Measurements from ENCODE around the gene BRIX1. TPM values are rescaled to one million over a fixed set of nuclear protein-coding genes. Genes with fewer than 3 reads are reported as not detected.

Gene BRIX1
- total RNA-seq, 2 experiments from 2014 or later: 77.3 to 78.8 TPM

DNA sequence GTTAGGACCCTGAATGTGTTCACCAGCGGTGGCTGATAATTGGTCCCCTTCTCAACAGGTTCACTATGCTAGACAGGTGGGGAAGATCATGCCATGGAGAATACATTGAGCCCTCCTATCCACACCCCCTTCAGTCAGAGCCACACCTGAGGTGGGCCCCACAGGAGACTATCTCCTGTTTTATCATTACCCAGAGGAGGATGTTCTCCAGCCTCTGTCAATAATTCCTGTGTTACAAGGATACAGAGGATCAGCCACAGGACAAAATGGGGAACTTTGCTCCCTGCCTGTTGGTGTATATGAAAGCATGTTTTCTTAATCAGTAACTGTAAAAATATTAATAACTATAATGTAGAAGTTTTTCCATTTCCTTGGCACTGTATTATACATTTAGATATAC, 26.1 kb upstream of the BRIX1 start:
- H3K36me3 Mint-ChIP-seq (ENCODE audit: low read depth): no peaks in the 10 kb centered on the region
- no peaks in the 10 kb centered on the region for H3K9me3 Mint-ChIP-seq
- TF ChIP-seq, protein P1, sequence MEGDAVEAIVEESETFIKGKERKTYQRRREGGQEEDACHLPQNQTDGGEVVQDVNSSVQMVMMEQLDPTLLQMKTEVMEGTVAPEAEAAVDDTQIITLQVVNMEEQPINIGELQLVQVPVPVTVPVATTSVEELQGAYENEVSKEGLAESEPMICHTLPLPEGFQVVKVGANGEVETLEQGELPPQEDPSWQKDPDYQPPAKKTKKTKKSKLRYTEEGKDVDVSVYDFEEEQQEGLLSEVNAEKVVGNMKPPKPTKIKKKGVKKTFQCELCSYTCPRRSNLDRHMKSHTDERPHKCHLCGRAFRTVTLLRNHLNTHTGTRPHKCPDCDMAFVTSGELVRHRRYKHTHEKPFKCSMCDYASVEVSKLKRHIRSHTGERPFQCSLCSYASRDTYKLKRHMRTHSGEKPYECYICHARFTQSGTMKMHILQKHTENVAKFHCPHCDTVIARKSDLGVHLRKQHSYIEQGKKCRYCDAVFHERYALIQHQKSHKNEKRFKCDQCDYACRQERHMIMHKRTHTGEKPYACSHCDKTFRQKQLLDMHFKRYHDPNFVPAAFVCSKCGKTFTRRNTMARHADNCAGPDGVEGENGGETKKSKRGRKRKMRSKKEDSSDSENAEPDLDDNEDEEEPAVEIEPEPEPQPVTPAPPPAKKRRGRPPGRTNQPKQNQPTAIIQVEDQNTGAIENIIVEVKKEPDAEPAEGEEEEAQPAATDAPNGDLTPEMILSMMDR (IDR thresholded peaks at IDR 0.05): no peak

DNA sequence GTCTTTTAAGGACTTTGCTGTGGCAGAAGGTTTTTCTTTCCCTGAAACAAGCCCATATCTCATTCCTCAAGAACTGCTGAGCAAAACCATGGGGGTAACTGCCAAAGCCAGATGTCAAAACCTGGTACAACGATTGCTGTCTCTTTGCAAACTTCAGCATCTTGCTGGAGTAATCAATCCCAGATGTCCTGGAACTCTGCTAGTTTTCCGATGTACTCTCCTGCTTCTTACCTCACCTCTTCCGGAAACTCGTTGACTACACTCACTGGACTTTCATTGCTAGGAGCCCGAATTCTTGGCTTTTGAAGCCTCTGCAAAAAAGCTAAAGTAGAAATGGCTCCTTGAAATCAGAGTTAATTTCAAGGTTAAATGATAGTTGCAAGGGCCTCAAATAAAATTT, 23.5 kb upstream of the BRIX1 start:
- TF ChIP-seq, protein P1 (IDR thresholded peaks at IDR 0.05): no peak
- Mint-ChIP-seq H3K27ac (no peak overlapping the region), H3K27me3 (no peaks in the 10 kb centered on the region), H3K4me3 (no peak overlapping the region), H3K9me3 (no peaks in the 10 kb centered on the region), H3K36me3 (ENCODE audit: low read depth) (no peaks in the 10 kb centered on the region), H3K4me1 (ENCODE audit: low read depth) (no peaks in the 10 kb centered on the region)
- DNase-seq (no peak), ATAC-seq (no peak)
- CTCF ChIA-PET: interaction anchor here (2.3 kb wide), 1 partner anchor 405 kb away, joined by 10 read pairs; no protein-coding TSS in a partner anchor
- intact Hi-C loops (cut with micrococcal nuclease): no loop called here
- POLR2A ChIA-PET: interaction anchor here (1.4 kb wide), 1 partner anchor 20 kb away, joined by 5 read pairs; no protein-coding TSS in a partner anchor

More for the DNA sequence above, 26.1 kb upstream of the BRIX1 start:
- ChIA-PET POLR2A (no interaction called here), CTCF (interaction anchor here (2.6 kb wide), 1 partner anchor 9 kb away, joined by 7 read pairs; no protein-coding TSS in a partner anchor)
- H3K4me3 Mint-ChIP-seq: no peak overlapping the region
- peaks cover 1% of the 10 kb centered on the region for H3K27me3 Mint-ChIP-seq
- no peaks in the 10 kb centered on the region for H3K4me1 Mint-ChIP-seq (ENCODE audit: low read depth)
- intact Hi-C loops (cut with micrococcal nuclease): no loop called here
- DNase-seq: no peak
- no peak overlapping the region for H3K27ac Mint-ChIP-seq
- no peak for ATAC-seq

DNA sequence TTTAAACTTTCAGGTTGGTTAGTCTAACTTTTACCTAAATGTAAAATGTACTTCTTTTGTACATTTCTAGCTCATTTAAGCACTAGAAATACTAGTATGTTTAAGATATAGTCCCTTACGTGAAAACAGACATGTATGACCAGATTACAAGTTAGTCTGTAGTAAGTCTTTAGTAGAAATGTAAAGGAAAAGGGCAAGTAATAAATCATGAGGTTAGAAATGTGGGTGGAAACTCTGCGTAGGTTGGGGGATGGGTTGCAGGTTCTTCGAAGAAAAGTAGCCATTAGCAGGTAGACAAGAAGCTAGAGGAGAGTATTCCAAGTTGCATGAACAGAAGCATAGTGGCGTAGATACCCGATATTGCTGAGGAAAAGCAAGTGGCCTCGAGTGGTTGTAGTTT, 23.1 kb upstream of the BRIX1 start:
- CTCF ChIA-PET: interaction anchor here (1.6 to 2.3 kb wide), 3 partner anchors 11 to 406 kb away, joined by 5 to 10 read pairs (median 8); no protein-coding TSS in a partner anchor
- intact Hi-C loops (cut with micrococcal nuclease): no loop called here
- H3K27me3 Mint-ChIP-seq: no peaks in the 10 kb centered on the region
- ATAC-seq (no peak), DNase-seq (no peak)
- no peaks in the 10 kb centered on the region for H3K9me3 Mint-ChIP-seq
- POLR2A ChIA-PET: interaction anchor here (0.6 to 1.4 kb wide), 2 partner anchors 19 to 43 kb away, joined by 3 to 5 read pairs; no protein-coding TSS in a partner anchor
- no peaks in the 10 kb centered on the region for H3K4me1 Mint-ChIP-seq (ENCODE audit: low read depth)
- H3K27ac Mint-ChIP-seq: no peak overlapping the region
- H3K4me3 Mint-ChIP-seq: no peak overlapping the region
- TF ChIP-seq, protein P1 (IDR thresholded peaks at IDR 0.05): no peak
- no peaks in the 10 kb centered on the region for H3K36me3 Mint-ChIP-seq (ENCODE audit: low read depth)

DNA sequence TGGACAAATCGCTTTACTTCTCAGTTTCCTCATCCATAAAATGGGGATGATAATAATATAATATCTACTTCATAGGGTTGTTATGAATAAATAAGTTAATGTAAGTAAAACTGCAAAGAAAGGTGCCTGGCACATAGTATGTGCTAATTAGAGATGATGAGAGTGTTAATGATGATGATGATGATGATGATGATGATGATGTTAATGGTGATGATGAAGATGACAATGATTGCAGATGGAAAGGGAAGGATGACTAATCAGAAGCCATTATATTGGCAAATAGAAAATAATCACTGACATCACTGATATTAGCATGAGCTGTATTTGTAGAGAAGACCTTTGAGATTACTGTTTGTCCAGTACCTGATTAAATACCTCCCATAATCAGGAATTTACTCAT, 20.8 kb upstream of the BRIX1 start:
- DNase-seq (no peak), ATAC-seq (no peak)
- TF ChIP-seq, protein P1 (IDR thresholded peaks at IDR 0.05): no peak
- no peak overlapping the region for H3K27ac Mint-ChIP-seq
- H3K9me3 Mint-ChIP-seq: no peaks in the 10 kb centered on the region
- no peaks in the 10 kb centered on the region for H3K27me3 Mint-ChIP-seq
- H3K36me3 Mint-ChIP-seq (ENCODE audit: low read depth): no peaks in the 10 kb centered on the region
- POLR2A ChIA-PET: no interaction called here
- CTCF ChIA-PET: no interaction called here
- H3K4me3 Mint-ChIP-seq: no peak overlapping the region
- H3K4me1 Mint-ChIP-seq (ENCODE audit: low read depth): no peaks in the 10 kb centered on the region
- intact Hi-C loops (cut with micrococcal nuclease): loop anchor here (5.0 kb wide), 1 partner anchor 407 kb away; no protein-coding TSS in a partner anchor

DNA sequence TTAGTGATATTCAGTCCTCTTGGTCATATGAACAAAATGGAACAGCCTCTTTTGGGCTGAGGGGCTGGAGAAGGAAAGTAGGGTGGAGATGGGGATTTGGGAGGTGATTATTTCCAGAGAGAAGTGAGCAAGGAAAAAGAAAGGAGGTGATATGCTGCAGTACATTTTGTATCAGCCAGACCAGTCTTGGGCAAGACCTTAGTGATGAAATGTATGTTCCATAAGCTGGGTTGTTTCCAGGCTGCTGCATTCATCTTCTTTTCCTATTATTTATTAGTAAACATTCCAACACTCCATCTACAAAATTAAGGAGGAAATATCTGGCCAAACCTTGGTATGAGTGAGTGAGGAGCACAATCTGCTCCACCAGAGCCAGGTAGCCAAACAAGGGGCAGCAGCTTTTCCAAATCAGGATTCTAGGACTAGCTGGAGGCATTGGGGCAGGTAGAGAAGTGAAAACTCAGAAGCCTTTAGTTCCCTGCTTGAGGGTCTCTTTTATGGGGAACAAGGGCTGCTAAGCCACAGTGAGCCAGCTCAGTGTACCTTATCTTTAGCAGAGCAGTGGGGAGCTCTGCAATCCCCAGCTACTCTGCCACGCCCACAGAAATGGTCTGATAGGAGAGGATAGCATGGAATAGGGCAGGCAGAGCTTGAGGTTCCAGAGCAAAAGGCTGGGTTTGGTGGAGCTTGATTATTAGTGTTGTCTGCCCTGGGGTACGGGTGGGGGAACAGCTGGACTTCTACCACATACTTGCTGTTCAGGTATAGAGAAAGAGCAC, 19.7 kb upstream of the BRIX1 start:
- Mint-ChIP-seq H3K27ac (no peak overlapping the region), H3K36me3 (ENCODE audit: low read depth) (no peaks in the 10 kb centered on the region), H3K9me3 (no peaks in the 10 kb centered on the region), H3K4me1 (ENCODE audit: low read depth) (no peaks in the 10 kb centered on the region), H3K27me3 (no peaks in the 10 kb centered on the region), H3K4me3 (no peak overlapping the region)
- CTCF ChIA-PET: interaction anchor here (0.8 to 1.6 kb wide), 2 partner anchors 14 to 410 kb away, joined by 3 to 4 read pairs; no protein-coding TSS in a partner anchor
- no peak for ATAC-seq
- TF ChIP-seq, protein P1 (IDR thresholded peaks at IDR 0.05): no peak
- POLR2A ChIA-PET: interaction anchor here (0.9 kb wide), 1 partner anchor 18 kb away, joined by 3 read pairs; no protein-coding TSS in a partner anchor
- no peak for DNase-seq
- intact Hi-C loops (cut with micrococcal nuclease): loop anchor here (5.0 kb wide), 1 partner anchor 409 kb away; no protein-coding TSS in a partner anchor

Measured in activated CD8-positive, alpha-beta T cell treated with anti-CD3 and anti-CD28 coated beads for 36 hours (primary cell).